ENCODE results near the gene PCYT2.

PCYT2 gene

GRCh38 chr17:81901167-81902022 is 9.8 kb downstream of the PCYT2 start:
- DNase-seq (ENCODE audit: low read depth in 2 of 2), result no peak

- DNase-seq (ENCODE audit: low read depth in 2 of 2), result no peak
Observed at GRCh38 chr17:81900181-81900820, 10.9 kb downstream of the PCYT2 start.

- no peak for DNase-seq (ENCODE audit: low read depth in 2 of 2)
Observed at GRCh38 chr17:81899514-81900166, 11.6 kb downstream of the PCYT2 start.

- no peak for DNase-seq (ENCODE audit: low read depth in 2 of 2)
Observed at GRCh38 chr17:81898885-81899284, 12.3 kb downstream of the PCYT2 start.

- DNase-seq (ENCODE audit: low read depth in 2 of 2), result no peak
Observed at GRCh38 chr17:81898029-81898866, 13.0 kb downstream of the PCYT2 start.

GRCh38 chr17:81895400-81895799 is 15.8 kb downstream of the PCYT2 start:
- DNase-seq (ENCODE audit: low read depth in 2 of 2), result no peak

- no peak for DNase-seq (ENCODE audit: low read depth in 2 of 2)
Observed at GRCh38 chr17:81891303-81891552, 20.0 kb downstream of the PCYT2 start.

GRCh38 chr17:81890447-81891302 is 20.5 kb downstream of the PCYT2 start:
- DNase-seq (ENCODE audit: low read depth in 2 of 2), result no peak

GRCh38 chr17:81889602-81890001 is 21.6 kb downstream of the PCYT2 start:
- DNase-seq (ENCODE audit: low read depth in 2 of 2), result no peak

- no peak for DNase-seq (ENCODE audit: low read depth in 2 of 2)
Observed at GRCh38 chr17:81888988-81889595, 22.1 kb downstream of the PCYT2 start.

GRCh38 chr17:81888105-81888987 is 22.9 kb downstream of the PCYT2 start:
- DNase-seq (ENCODE audit: low read depth in 2 of 2), result no peak

- DNase-seq (ENCODE audit: low read depth in 2 of 2), result no peak
Observed at GRCh38 chr17:81885869-81886548, 25.2 kb downstream of the PCYT2 start.

- DNase-seq (ENCODE audit: low read depth in 2 of 2), result no peak
Observed at GRCh38 chr17:81885454-81885853, 25.7 kb downstream of the PCYT2 start.

GRCh38 chr17:81884968-81885367 is 26.2 kb downstream of the PCYT2 start:
- DNase-seq (ENCODE audit: low read depth in 2 of 2), result no peak

- no peak for DNase-seq (ENCODE audit: low read depth in 2 of 2)
Observed at GRCh38 chr17:81884520-81884919, 26.7 kb downstream of the PCYT2 start.

- DNase-seq (ENCODE audit: low read depth in 2 of 2), result no peak
Observed at GRCh38 chr17:81879121-81879520, 32.1 kb downstream of the PCYT2 start.

- DNase-seq (ENCODE audit: low read depth in 2 of 2), result no peak
Observed at GRCh38 chr17:81878294-81878693, 32.9 kb downstream of the PCYT2 start.

- no peak for DNase-seq (ENCODE audit: low read depth in 2 of 2)
Observed at GRCh38 chr17:81877569-81877968, 33.6 kb downstream of the PCYT2 start.
